Measurements from ENCODE around the gene PRKG1.

Gene PRKG1

DNA sequence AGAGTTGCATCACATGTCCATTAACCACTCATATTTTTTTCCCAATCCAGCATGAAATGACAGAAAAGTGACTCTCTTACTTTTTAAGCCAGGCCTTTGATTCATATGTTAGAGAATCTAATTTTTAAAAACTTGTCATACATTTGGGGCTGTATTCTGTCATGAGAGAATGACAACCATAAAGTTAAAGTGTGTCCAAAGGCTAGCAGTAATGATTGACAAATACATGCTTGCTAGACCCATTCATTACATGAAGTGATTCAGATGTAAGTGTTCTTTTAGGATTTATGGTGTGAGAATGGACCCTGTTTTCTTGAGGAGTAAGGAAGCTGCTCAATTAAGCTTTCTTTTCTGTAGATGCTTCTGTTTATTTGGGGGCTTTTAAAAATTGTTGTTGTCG is 549.7 kb downstream of the PRKG1 start:
- DNase-seq, result no peak

- DNase-seq, result no peak
Measured at GRCh38 chr10:51629934-51630639, 555.8 kb downstream of the PRKG1 start.

- no peak for DNase-seq
Measured at GRCh38 chr10:51630640-51631005, 556.3 kb downstream of the PRKG1 start.

GRCh38 chr10:51635436-51635835 is 561.1 kb downstream of the PRKG1 start:
- DNase-seq, result no peak

DNA sequence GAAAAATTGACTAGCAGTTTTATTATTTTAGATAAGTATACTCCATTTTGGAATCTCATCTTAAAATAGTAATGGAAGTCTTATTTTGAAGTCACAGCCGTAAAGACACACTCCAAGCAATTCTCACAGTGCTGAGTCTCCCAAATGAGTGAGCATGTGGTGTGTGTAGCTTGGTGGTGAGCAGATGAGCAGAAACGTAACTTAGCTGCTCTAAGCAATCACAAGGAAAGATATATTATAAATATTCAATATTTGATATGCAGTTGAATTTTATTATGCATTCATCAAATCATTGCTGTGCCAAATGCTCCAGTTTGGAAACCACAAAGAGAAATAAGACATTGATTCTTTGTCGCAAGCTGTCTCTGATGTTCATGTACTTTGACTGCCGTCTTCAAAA is 563.9 kb downstream of the PRKG1 start:
- DNase-seq, result no peak

DNA sequence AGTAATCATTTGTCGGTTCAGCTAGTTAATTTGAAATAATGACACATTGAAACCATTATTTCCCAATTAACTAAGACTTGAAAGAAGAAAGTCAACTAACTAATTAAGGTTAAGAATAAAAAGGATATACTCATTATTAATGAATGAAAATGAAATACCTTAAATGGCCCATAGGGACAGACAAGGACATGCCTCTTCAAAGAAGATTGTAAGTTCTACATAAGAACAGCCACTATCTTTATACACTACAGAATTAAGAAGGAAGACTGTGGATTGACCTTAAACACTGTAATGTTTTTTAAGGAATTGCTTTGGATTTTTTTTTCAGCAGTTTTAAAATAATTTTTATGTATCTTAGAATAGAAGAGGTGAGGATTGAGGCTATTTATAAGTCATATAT is 564.5 kb downstream of the PRKG1 start:
- DNase-seq, result no peak

GRCh38 chr10:51640120-51640819 is 566.0 kb downstream of the PRKG1 start:
- no peak for DNase-seq

DNA sequence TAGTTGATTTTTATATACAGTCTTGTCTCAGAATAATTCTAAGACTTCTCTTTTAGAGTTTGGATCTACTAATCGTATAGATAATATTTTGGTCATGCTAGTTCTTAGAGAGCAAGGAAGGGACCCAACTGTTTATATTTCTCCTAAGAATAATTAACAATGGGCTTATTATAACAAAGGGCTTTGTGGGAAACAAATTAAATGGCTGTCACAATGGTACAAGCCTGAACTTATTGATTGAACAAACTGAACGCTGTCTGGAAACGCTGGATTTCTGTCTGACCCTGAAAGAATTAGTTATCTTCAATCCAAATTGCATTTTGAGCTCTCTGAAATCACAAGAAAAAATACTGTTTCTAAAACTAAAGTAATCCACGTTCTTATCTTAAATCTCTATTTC is 568.3 kb downstream of the PRKG1 start:
- no peak for DNase-seq

GRCh38 chr10:51643734-51644133 is 569.4 kb downstream of the PRKG1 start:
- DNase-seq, result no peak

GRCh38 chr10:51649064-51649463 is 574.8 kb downstream of the PRKG1 start:
- DNase-seq, result no peak

DNA sequence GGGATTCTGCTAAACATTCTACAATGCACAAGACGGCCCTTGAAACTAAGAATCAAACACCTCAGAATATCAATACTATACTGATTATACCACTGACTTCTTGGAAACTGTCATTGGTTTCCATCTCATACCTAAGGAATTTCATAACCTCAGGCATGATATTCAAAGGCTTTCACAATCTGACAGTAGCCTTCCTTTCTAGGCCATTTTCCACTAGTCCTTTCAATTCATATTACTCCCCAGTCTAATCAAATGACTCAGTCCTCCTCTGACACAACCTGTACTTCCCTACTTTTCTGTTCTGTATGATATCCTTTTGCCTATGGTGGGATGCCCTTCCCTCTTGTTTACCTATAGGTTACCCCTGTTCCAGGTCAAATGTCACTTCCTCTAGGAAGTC is 576.8 kb downstream of the PRKG1 start:
- DNase-seq, result no peak

DNA sequence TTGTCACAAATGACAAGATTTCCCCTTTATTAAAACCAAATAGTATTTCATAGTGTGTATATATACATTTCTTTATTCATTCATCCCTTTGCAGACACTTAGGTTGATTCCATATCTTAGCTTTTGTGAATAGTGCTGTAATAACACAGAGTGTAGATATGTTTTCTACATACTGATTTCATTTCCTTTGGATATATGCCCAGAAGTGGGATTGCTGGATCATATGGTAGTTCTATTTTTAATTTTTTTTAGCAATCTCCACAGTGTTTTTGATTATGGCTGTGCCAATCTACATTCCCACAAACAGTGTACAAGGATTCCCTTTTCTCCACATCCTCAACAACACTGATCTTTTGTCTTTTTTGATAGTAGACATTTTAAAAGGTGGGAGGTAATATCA is 578.7 kb downstream of the PRKG1 start:
- DNase-seq, result no peak

DNA sequence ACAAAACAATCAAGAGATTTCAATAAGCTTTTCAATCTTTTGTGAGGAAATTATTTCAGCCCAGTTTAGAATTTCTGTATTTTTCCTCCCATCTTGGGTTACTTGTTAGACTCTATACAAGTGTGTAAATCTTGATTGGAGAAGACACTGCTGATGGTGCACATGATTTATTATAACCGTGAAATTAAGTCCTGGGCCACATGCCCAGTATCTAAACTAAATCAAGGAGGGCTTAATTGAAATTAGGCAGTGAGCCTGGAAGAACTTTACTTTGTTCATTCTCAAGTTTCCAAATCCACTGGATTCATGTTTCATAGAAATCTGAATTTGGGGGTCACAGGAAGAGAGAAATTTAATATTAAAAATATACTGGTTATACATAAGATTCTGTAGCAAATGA is 580.6 kb downstream of the PRKG1 start:
- DNase-seq, result no peak

DNA sequence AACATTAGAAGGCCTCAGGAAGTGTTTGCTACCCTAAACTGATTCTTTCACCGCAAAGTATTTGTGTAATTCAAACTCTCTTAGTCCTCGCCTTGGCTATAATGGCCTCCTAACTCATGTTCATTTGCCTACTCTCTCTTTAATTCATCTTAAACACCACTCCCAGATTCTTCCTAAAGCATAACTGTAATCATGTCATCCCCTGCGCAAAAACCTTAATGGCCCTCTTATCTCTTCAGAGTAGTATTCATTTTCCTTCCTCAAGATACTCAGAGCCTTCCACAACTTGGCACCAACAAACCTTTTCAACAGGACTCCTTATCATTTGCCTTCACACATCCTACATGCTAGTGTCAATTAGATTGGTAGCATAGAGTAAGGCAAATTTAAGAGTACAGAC is 582.2 kb downstream of the PRKG1 start:
- no peak for DNase-seq

- no peak for DNase-seq
Measured at GRCh38 chr10:51658000-51658399, 583.7 kb downstream of the PRKG1 start.

GRCh38 chr10:51659344-51659743 is 585.1 kb downstream of the PRKG1 start:
- DNase-seq, result no peak

DNA sequence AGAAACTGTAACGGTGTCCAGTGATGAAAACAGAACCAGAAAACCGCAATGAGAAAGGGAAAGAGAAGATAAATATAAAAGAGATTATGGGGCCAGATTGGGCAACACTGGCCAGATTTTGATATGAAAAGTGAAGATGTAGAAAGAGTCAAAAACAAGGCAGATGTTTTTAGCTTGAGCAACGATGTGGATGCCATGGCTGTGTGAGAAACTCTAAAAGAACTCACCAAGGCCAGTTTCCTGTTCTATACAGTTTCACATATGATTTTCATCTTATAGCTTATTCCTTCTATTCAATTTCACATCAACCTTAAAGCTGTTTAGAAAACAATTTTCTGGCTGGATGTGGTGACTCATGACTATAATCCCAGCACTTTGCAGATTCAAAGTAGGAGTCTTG is 588.8 kb downstream of the PRKG1 start:
- DNase-seq, result no peak

- no peak for DNase-seq
Measured at GRCh38 chr10:51666456-51666855, 592.2 kb downstream of the PRKG1 start.

GRCh38 chr10:51667678-51668335 is 593.5 kb downstream of the PRKG1 start:
- DNase-seq, result no peak

DNA sequence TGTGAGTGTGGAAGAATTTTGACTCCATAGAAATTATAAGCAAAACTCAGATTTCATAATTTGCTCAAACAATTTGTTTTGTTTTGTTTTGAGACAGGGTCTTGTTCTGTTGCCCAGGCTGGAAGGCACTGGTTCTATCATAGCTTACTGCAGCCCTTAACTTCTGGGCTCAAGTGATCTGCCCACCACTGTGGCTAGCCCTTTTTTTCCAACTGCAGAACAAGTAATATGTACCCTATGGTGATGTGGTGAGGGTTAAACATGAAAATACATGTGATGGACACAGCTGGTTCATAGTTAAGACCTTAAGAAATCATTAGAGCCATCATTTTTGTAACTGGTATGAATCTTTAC is 594.0 kb downstream of the PRKG1 start:
- DNase-seq, result no peak

DNA sequence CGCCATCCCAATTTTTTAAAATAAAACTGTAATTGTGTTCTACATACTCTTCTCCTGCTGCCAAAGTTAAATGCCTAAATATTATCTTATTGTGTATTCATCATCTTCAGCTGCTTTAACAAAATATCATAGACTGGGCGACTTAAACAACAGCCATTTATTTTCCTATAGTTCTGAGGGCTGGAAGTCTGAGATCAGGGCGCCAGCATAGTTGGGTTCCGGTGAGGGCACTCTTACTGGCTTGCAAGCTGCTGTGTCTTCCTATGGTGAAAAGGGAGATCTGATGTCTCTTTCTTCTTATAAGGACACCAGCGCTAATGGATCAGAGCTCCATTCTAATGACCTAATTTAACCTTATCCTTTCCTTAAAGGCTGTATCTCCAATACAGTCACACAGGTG is 594.8 kb downstream of the PRKG1 start:
- DNase-seq, result no peak

DNA sequence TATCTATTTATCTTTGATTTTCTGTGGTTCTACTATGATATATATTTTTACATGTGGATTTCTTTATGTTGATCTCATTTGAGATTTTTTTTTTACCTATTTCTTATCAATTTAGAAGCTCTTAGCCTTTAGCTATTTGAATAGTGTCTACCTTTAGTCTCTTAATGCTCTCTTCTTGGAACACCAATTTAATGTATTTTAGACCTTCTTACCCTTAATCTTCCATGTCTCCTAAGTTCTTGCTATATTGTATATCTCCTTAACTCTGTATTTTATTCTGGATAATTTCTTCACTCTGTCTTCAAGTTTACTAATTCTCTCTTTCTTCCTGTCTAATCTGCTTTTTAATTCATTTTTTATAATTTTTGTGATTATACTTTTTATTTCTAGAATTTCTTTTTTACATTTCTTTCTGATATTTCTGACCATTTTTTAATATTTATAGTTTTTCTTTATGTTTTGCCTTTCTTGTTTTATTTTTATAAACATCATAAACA is 597.8 kb downstream of the PRKG1 start:
- no peak for DNase-seq

DNA sequence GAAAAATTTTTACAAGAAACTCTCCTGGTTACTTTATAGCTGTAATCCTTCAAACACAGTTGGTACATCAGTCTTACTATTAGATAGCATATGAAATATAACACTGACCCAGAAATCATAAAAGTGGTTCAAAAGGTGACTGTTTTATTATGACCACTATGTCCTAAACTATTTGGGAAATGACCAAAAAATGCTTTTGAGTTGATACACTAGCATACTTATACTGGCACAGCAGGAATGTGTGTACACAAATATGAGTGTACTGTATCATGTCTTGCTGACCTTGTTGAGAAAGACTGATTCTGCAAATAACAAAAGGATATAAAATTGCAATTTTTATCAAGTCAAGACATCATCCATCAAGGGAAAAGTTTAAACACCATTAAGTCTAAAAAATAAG is 600.8 kb downstream of the PRKG1 start:
- DNase-seq, result no peak

DNA sequence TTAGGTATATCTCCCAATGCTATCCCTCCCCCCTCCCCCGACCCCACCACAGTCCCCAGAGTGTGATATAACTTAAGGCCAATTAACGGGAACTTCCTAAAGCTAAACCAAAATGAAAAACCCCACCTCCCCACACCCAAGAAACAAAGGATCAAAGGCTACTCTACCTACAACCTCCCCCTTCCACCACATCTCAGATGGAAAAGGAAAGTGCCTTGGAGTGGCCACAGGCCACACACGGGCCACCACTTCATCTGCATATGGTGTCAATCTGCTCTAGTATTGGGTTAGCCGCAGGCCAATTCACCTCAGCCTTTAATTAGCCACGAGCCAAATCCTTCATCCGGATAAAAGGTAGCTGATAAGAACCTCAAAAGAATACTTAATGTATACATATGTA is 605.6 kb downstream of the PRKG1 start:
- no peak for DNase-seq

Data from NCI-H1417 treated with DMSO at 0.1 percent for 48 hours (cell line).